GM12875 (cell line): Measurements from ENCODE around the gene ACSF2.
"Not testable (repeated sequence)": the region's sequence is repeated elsewhere in the genome, so short reads cannot be mapped to it uniquely, and the experiment has no call there.

Experiments
- H3K4me3 ChIP-seq: one replicate; pipeline ENCODE4 v1.5.1; 2011; ENCODE audit warnings: low read depth, low read length, control low read depth
- CTCF ChIP-seq: IDR thresholded peaks from 2 replicates; pipeline ENCODE4 v1.5.1; 2011; ENCODE audit warnings: low read depth, mild to moderate bottlenecking, control low read depth, inconsistent platforms, low read length, moderate library complexity, borderline replicate concordance; ENCODE audit not compliant: insufficient read depth

Gene ACSF2

GRCh38 chr17:50424996-50425681 lies 879 bp upstream of the ACSF2 start:
- peak overlapping the region; percentile 29 for H3K4me3 ChIP-seq
- TF ChIP-seq CTCF = no peak

GRCh38 chr17:50426472-50426782 lies 409 bp downstream of the ACSF2 start:
- peak overlapping the region; percentile 69 for H3K4me3 ChIP-seq
- no peak for TF ChIP-seq CTCF

- TF ChIP-seq CTCF = peak; percentile 33; the same call in 1 of the 2 replicates
- H3K4me3 ChIP-seq = peak overlapping the region; percentile 69
Observed at GRCh38 chr17:50426814-50427787, 1.1 kb downstream of the ACSF2 start.

GRCh38 chr17:50428126-50428525 lies 2.1 kb downstream of the ACSF2 start:
- not testable (repeated sequence) for H3K4me3 ChIP-seq

- no peak for TF ChIP-seq CTCF
- H3K4me3 ChIP-seq = no peak overlapping the region
Observed at GRCh38 chr17:50428831-50429424, 2.9 kb downstream of the ACSF2 start.

GRCh38 chr17:50429793-50430192 lies 3.8 kb downstream of the ACSF2 start:
- no peak overlapping the region for H3K4me3 ChIP-seq
- no peak for TF ChIP-seq CTCF

GRCh38 chr17:50430821-50431618 lies 5.0 kb downstream of the ACSF2 start:
- TF ChIP-seq CTCF = no peak
- H3K4me3 ChIP-seq = no peak overlapping the region
